ENCODE data around the gene RAB29.

The RAB29 gene

GRCh38 chr1:205763980-205764379 is 11.3 kb downstream of the RAB29 start:
- no peak for DNase-seq (ENCODE audit: low spot score)

- no peak for DNase-seq (ENCODE audit: low spot score)
Observed at GRCh38 chr1:205760606-205761005, 14.7 kb downstream of the RAB29 start.

- DNase-seq (ENCODE audit: low spot score): no peak
Observed at GRCh38 chr1:205756552-205756951, 18.7 kb downstream of the RAB29 start.

- DNase-seq (ENCODE audit: low spot score): no peak
Observed at GRCh38 chr1:205754857-205755256, 20.4 kb downstream of the RAB29 start.

GRCh38 chr1:205751036-205751651 is 24.1 kb downstream of the RAB29 start:
- DNase-seq (ENCODE audit: low spot score): no peak

- DNase-seq (ENCODE audit: low spot score): peak; percentile 91
Observed at GRCh38 chr1:205750138-205751035, 24.9 kb downstream of the RAB29 start, which contains the start of gene NUCKS1. TSS of gene NUCKS1 (minus strand) at chr1:205750182. CDS start at chr1:205749973, 209 bp downstream.

GRCh38 chr1:205749234-205750137 is 25.8 kb downstream of the RAB29 start:
- DNase-seq (ENCODE audit: low spot score): peak; percentile 95

- DNase-seq (ENCODE audit: low spot score): peak; percentile 46
Observed at GRCh38 chr1:205748403-205749233, 26.7 kb downstream of the RAB29 start.

GRCh38 chr1:205746757-205747412 is 28.4 kb downstream of the RAB29 start:
- no peak for DNase-seq (ENCODE audit: low spot score)

- DNase-seq (ENCODE audit: low spot score): no peak
Observed at GRCh38 chr1:205744403-205744802, 30.9 kb downstream of the RAB29 start.

GRCh38 chr1:205743977-205744376 is 31.3 kb downstream of the RAB29 start:
- DNase-seq (ENCODE audit: low spot score): no peak

- DNase-seq (ENCODE audit: low spot score): no peak
Observed at GRCh38 chr1:205741681-205742080, 33.6 kb downstream of the RAB29 start.

- DNase-seq (ENCODE audit: low spot score): no peak
Observed at GRCh38 chr1:205739348-205740160, 35.7 kb downstream of the RAB29 start.

GRCh38 chr1:205735218-205735617 is 40.1 kb downstream of the RAB29 start:
- DNase-seq (ENCODE audit: low spot score): no peak

- no peak for DNase-seq (ENCODE audit: low spot score)
Observed at GRCh38 chr1:205733438-205734175, 41.7 kb downstream of the RAB29 start.

- DNase-seq (ENCODE audit: low spot score): no peak
Observed at GRCh38 chr1:205729945-205730610, 45.2 kb downstream of the RAB29 start.

- no peak for DNase-seq (ENCODE audit: low spot score)
Observed at GRCh38 chr1:205726619-205727125, 48.6 kb downstream of the RAB29 start.

- no peak for DNase-seq (ENCODE audit: low spot score)
Observed at GRCh38 chr1:205725514-205725913, 49.8 kb downstream of the RAB29 start.

Data from AG08396 (cell line).